GM18870 (cell line): Measurements from ENCODE around the gene FOXD4.
"Not testable (repeated sequence)": the region's sequence is repeated elsewhere in the genome, so short reads cannot be mapped to it uniquely, and the experiment has no call there.

Source experiments
- ATAC-seq: cut with Tn5 transposase; IDR thresholded peaks from one replicate; pipeline ENCODE4 v1.9.1; 2021; ENCODE audit warnings: moderate library complexity; ENCODE audit not compliant: unreplicated experiment

FOXD4 gene

GRCh38 chr9:94323-94722 is 23.9 kb downstream of the FOXD4 start:
- ATAC-seq: not testable (repeated sequence)

- ATAC-seq: not testable (repeated sequence)
These were observed 24.3 kb downstream of the FOXD4 start for GRCh38 chr9:93909-94308.

- not testable (repeated sequence) for ATAC-seq
These were observed 27.4 kb downstream of the FOXD4 start for GRCh38 chr9:90851-91250.

DNA sequence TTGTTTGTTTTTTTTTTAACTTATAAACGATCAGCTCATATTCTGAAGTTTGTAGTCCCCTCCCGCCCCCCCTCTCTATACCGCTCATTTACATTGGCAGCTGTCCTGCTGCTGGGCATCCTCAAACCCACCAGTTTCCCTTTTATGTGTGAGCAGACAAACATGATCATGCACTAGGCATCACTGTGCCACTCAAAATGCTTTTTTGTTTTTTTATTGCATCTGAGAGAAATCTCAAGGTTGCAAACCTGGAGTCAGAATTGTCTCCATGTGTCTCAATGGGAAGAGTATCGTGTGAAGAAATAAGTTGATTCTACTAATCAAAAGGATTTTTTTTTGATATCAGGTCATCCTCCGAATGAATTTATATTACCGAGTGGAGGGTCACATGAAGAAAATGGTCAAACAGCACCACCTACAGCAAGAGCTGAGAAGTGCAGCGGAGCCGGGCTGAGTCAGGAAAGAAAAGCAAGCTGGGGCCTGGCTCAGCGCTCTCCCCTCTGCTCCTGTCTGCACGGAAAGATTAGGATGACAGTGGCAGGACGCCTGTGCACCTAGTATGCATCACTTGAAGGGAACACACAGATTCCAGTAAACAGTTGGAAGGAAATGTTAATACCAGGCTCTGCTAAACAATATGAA is 29.7 kb downstream of the FOXD4 start:
- ATAC-seq: not testable (repeated sequence)

- not testable (repeated sequence) for ATAC-seq
These were observed 30.4 kb downstream of the FOXD4 start for GRCh38 chr9:87860-88259.

DNA sequence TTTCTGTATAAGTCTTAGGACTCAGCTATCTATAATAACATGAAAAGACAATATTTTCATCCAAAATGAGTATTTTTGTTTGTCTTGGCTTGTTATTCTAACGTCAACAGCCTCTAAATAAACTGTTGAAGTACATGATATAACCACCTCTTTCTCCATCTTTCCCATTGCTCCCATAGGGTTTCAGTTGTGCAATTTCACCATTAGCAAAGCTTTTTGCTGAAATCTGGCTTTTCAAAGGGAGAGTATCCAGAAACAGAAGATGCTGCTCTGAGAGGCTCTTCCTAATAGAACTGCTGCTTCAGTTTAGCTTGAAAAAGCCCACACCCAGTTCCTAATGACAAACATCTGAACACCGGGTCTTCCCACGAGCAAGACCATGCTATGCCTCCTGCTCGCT is 31.1 kb downstream of the FOXD4 start:
- ATAC-seq: not testable (repeated sequence)

GRCh38 chr9:86697-87096 is 31.5 kb downstream of the FOXD4 start:
- not testable (repeated sequence) for ATAC-seq

DNA sequence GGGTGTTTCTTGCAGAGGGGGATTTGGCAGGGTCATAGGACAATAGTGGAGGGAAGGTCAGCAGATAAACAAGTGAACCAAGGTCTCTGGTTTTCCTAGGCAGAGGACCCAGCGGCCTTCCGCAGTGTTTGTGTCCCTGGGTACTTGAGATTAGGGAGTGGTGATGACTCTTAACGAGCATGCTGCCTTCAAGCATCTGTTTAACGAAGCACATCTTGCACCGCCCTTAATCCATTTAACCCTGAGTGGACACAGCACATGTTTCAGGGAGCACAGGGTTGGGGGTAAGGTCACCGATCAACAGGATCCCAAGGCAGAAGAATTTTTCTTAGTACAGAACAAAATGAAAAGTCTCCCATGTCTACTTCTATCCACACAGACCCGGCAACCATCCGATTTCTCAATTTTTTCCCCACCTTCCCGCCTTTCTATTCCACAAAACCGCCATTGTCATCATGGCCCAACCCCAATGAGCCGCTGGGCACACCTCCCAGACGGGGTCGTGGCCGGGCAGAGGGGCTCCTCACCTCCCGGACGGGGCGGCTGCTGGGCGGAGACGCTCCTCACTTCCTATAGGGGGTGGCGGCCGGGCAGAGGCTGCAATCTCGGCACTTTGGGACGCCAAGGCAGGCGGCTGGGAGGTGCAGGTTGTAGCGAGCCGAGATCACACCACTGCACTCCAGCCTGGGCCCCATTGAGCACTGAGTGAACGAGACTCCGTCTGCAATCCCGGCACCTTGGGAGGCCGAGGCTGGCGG is 35.1 kb downstream of the FOXD4 start:
- not testable (repeated sequence) for ATAC-seq

- not testable (repeated sequence) for ATAC-seq
These were observed 39.9 kb downstream of the FOXD4 start for GRCh38 chr9:78333-78732.

DNA sequence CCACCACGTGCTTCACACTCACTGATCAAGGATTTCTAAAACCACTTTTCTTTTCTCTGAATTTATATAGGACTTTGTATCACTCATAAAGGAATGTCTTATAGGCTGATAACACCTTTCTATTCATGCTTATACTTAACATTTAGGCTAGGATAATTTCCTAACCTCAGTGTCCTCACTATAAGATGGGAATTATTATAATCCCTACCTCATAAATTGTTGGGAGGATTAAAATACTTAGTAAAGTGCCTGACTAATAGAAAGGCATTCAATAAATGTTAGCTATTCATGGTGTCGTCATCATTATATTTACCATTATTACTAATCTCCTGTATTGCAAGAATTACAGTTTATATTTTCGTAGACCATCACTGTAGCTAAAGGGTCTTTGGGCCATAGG is 41.8 kb downstream of the FOXD4 start:
- not testable (repeated sequence) for ATAC-seq

DNA sequence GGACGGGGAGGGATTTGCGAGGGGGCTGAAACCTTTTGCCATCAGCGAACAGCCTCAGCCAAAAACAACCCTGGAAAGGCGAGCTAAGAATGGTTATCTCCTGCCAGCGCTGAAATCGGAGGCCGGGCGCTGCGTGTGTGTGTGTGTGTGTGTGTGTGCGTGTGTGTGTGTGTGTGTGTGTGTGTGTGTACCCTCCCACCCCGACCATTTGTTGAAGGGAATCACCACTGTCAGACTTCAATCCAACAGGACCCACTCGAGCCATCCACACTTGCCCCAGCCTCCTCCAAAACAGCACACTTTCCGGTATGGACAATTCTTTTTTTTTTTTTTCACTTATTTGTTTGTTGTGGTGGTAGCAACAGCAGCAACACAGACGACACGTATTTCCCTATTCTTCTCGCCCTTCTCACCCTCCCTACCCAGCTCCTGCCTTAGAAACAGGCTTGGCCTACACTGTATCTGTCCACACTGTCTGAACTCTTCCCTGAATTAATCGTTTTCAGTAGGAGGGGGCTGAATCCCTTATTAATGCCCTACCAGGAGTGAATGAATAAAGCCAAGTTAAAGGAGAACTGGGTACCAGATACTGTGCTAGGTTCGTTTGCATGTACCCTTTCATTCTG is 44.2 kb downstream of the FOXD4 start:
- not testable (repeated sequence) for ATAC-seq

- not testable (repeated sequence) for ATAC-seq
These were observed 44.9 kb downstream of the FOXD4 start for GRCh38 chr9:73076-73899.
